SJSA1 (cell line): ENCODE measurements around the gene POU6F2. TPM values are rescaled to one million over a fixed set of nuclear protein-coding genes. Genes with fewer than 3 reads are reported as not detected.

ENCODE experiments used
- DNase-seq, 2 experiments: peaks; one replicate each; pipeline ENCODE4 v3.0.0-alpha.2; 2015 to 2020; ENCODE audit warnings: low spot score in 2 of 2, low read depth in 1 of 2
- H3K27ac ChIP-seq: fragments of 250-450 bp; sonication (Bioruptor Pico); 2 replicates; pipeline ENCODE4 v1.5.1; 2020; ENCODE audit warnings: mild to moderate bottlenecking, moderate library complexity
- H3K27me3 ChIP-seq: fragments of 250-450 bp; sonication (Bioruptor Pico); replicated peaks from 2 replicates; pipeline ENCODE4 v1.5.1; 2020; ENCODE audit warnings: mild to moderate bottlenecking, moderate library complexity
- H3K36me3 ChIP-seq: fragments of 250-450 bp; sonication (Bioruptor Pico); 2 replicates; pipeline ENCODE4 v1.5.1; 2020; ENCODE audit warnings: mild to moderate bottlenecking
- H3K4me1 ChIP-seq: fragments of 250-450 bp; sonication (Bioruptor Pico); replicated peaks from 2 replicates; pipeline ENCODE4 v1.6.1; 2021; ENCODE audit warnings: mild to moderate bottlenecking
- H3K4me3 ChIP-seq: fragments of 250-450 bp; sonication (Bioruptor Pico); 2 replicates; pipeline ENCODE4 v1.5.1; 2020; ENCODE audit warnings: mild to moderate bottlenecking
- H3K9me3 ChIP-seq: fragments of 250-450 bp; sonication (Bioruptor Pico); replicated peaks from 2 replicates; pipeline ENCODE4 v1.5.1; 2020; ENCODE audit warnings: mild to moderate bottlenecking
- total RNA-seq: library from RNA; depleted of rRNA; stranded (reverse); fragments of >200 nt; shearing (Covaris generic); gene quantifications from 2 replicates; pipeline ENCODE4 v1.2.3, GENCODE V29; 2014

Gene POU6F2
- total RNA-seq, 1 experiment from 2014 or later, result not detected

GRCh38 chr7:39461263-39461820 is 483.6 kb downstream of the POU6F2 start:
- H3K27ac ChIP-seq, result no peak overlapping the region
- H3K36me3 ChIP-seq, result no peaks in the 10 kb centered on the region
- H3K9me3 ChIP-seq, result no peaks in the 10 kb centered on the region
- H3K4me3 ChIP-seq, result no peak overlapping the region
- DNase-seq, result no peak
- H3K4me1 ChIP-seq, result no peaks in the 10 kb centered on the region
- no peaks in the 10 kb centered on the region for H3K27me3 ChIP-seq

- H3K36me3 ChIP-seq, result no peaks in the 10 kb centered on the region
- no peak overlapping the region for H3K4me3 ChIP-seq
- H3K27ac ChIP-seq, result no peak overlapping the region
- no peaks in the 10 kb centered on the region for H3K4me1 ChIP-seq
- no peaks in the 10 kb centered on the region for H3K9me3 ChIP-seq
- no peak for DNase-seq
- H3K27me3 ChIP-seq, result no peaks in the 10 kb centered on the region
Measured at GRCh38 chr7:39463252-39463651, 485.5 kb downstream of the POU6F2 start.

- DNase-seq, result no peak
- Histone ChIP-seq H3K36me3 (no peaks in the 10 kb centered on the region), H3K4me3 (no peak overlapping the region), H3K4me1 (no peaks in the 10 kb centered on the region), H3K9me3 (no peaks in the 10 kb centered on the region), H3K27ac (peak overlapping the region; percentile 26; the same call in 1 of the 2 replicates), H3K27me3 (no peaks in the 10 kb centered on the region)
Measured at GRCh38 chr7:39464350-39465054, 486.8 kb downstream of the POU6F2 start.

- Histone ChIP-seq H3K27me3 (no peaks in the 10 kb centered on the region), H3K4me3 (no peak overlapping the region), H3K27ac (no peak overlapping the region), H3K9me3 (no peaks in the 10 kb centered on the region), H3K36me3 (no peaks in the 10 kb centered on the region), H3K4me1 (no peaks in the 10 kb centered on the region)
- peak; percentile 55 to 67 for DNase-seq
Measured at GRCh38 chr7:39465055-39465929, 487.6 kb downstream of the POU6F2 start.

- Histone ChIP-seq H3K9me3 (no peaks in the 10 kb centered on the region), H3K4me1 (no peaks in the 10 kb centered on the region), H3K4me3 (no peak overlapping the region), H3K27me3 (no peaks in the 10 kb centered on the region), H3K27ac (no peak overlapping the region), H3K36me3 (no peaks in the 10 kb centered on the region)
- no peak for DNase-seq
Measured at GRCh38 chr7:39468261-39468660, 490.6 kb downstream of the POU6F2 start.

GRCh38 chr7:39468808-39469374 is 491.2 kb downstream of the POU6F2 start:
- Histone ChIP-seq H3K4me3 (no peak overlapping the region), H3K4me1 (no peaks in the 10 kb centered on the region), H3K27ac (no peak overlapping the region), H3K36me3 (no peaks in the 10 kb centered on the region), H3K27me3 (no peaks in the 10 kb centered on the region), H3K9me3 (no peaks in the 10 kb centered on the region)
- DNase-seq, result no peak

GRCh38 chr7:39480901-39481300 is 503.2 kb downstream of the POU6F2 start:
- Histone ChIP-seq H3K36me3 (no peaks in the 10 kb centered on the region), H3K4me3 (no peak overlapping the region), H3K9me3 (no peaks in the 10 kb centered on the region), H3K27ac (no peak overlapping the region), H3K27me3 (no peaks in the 10 kb centered on the region), H3K4me1 (peaks cover 4% of the 10 kb centered on the region; the same call in 1 of the 2 replicates)
- peak in 1 of 2 experiments; percentile 11 for DNase-seq

- H3K4me3 ChIP-seq, result no peak overlapping the region
- no peak overlapping the region for H3K27ac ChIP-seq
- no peaks in the 10 kb centered on the region for H3K36me3 ChIP-seq
- H3K4me1 ChIP-seq, result no peaks in the 10 kb centered on the region
- 0 out of 2 replicates have a peak, but pooled peaks cover under 1% of the 10 kb centered on the region for H3K27me3 ChIP-seq
- no peaks in the 10 kb centered on the region for H3K9me3 ChIP-seq
- DNase-seq, result no peak
Measured at GRCh38 chr7:39488467-39489393, 511.0 kb downstream of the POU6F2 start.

GRCh38 chr7:39490296-39490695 is 512.6 kb downstream of the POU6F2 start:
- no peak for DNase-seq
- Histone ChIP-seq H3K4me3 (no peak overlapping the region), H3K9me3 (no peaks in the 10 kb centered on the region), H3K27me3 (0 out of 2 replicates have a peak, but pooled peaks cover 4% of the 10 kb centered on the region), H3K4me1 (no peaks in the 10 kb centered on the region), H3K36me3 (no peaks in the 10 kb centered on the region), H3K27ac (no peak overlapping the region)

GRCh38 chr7:39493934-39494333 is 516.2 kb downstream of the POU6F2 start:
- no peaks in the 10 kb centered on the region for H3K4me1 ChIP-seq

GRCh38 chr7:39501358-39501757 is 523.6 kb downstream of the POU6F2 start:
- DNase-seq, result no peak
- Histone ChIP-seq H3K9me3 (no peaks in the 10 kb centered on the region), H3K4me1 (0 out of 2 replicates have a peak, but pooled peaks cover 3% of the 10 kb centered on the region), H3K4me3 (no peak overlapping the region), H3K36me3 (no peaks in the 10 kb centered on the region), H3K27ac (no peak overlapping the region), H3K27me3 (no peaks in the 10 kb centered on the region)

More at GRCh38 chr7:39493934-39494333, 516.2 kb downstream of the POU6F2 start:
- no peak for DNase-seq
- H3K27me3 ChIP-seq, result 0 out of 2 replicates have a peak, but pooled peaks cover 4% of the 10 kb centered on the region
- no peak overlapping the region for H3K4me3 ChIP-seq
- H3K9me3 ChIP-seq, result no peaks in the 10 kb centered on the region
- H3K36me3 ChIP-seq, result no peaks in the 10 kb centered on the region
- H3K27ac ChIP-seq, result no peak overlapping the region

- Histone ChIP-seq H3K27ac (no peak overlapping the region), H3K36me3 (no peaks in the 10 kb centered on the region), H3K4me1 (0 out of 2 replicates have a peak, but pooled peaks cover 3% of the 10 kb centered on the region), H3K27me3 (no peaks in the 10 kb centered on the region), H3K9me3 (no peaks in the 10 kb centered on the region), H3K4me3 (no peak overlapping the region)
- peak; percentile 16 to 57 for DNase-seq
Measured at GRCh38 chr7:39504963-39505362, 527.3 kb downstream of the POU6F2 start.
